Measurements from ENCODE around the gene OS9.
"Not testable (repeated sequence)": the region's sequence is repeated elsewhere in the genome, so short reads cannot be mapped to it uniquely, and the experiment has no call there.

DNA sequence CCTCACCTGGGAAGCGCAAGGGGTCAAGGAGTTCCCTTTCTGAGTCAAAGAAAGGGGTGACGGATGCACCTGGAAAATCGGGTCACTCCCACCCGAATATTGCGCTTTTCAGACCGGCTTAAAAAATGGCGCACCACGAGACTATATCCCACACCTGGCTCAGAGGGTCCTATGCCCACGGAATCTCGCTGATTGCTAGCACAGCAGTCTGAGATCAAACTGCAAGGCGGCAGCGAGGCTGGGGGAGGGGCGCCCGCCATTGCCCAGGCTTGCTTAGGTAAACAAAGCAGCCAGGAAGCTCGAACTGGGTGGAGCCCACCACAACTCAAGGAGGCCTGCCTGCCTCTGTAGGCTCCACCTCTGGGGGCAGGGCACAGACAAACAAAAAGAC lies 47.3 kb upstream of the OS9 start:
- not testable (repeated sequence) for TF ChIP-seq CTCF, POLR2A (IDR thresholded peaks at IDR 0.05)
